Astrocyte of the hippocampus (primary cell): ENCODE data around the gene PLEKHA3.
"Not testable (repeated sequence)": the region's sequence is repeated elsewhere in the genome, so short reads cannot be mapped to it uniquely, and the experiment has no call there.

Experiments
- DNase-seq: peaks from one replicate; pipeline ENCODE4 v3.0.0; 2011; ENCODE audit warnings: low read depth, low spot score

Gene PLEKHA3

DNA sequence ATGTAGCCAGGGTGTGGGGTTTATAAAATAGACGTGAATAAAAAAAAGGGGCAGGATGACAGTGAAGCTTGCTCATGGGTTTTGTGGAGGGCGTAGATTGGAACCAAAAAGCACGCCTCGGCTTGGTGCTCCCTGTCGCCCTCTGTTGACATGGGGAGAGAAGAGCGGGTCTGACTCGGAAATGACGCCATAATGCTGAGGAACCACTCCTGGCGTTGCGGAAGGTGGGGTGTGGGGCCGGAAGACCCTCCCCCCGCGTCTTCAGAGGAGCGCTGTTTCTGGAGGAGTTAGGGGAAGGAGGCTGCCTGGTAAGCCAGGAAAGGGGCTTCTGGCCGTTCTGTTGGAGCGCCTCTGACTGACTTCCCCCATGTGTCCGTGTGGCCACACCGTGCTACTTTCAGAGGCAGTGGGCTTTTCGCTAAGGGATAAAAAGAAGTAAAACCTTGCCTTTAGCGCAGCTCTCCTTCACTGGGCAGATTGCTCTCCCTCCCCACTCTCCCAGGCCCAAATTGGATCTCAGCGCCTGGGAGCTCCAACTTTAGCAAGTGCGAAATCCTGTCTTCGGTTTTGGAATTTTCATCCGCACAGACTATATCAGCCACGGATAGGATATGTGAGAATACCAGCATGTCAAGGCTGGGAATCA is 42.8 kb downstream of the PLEKHA3 start:
- peak; percentile 87 for DNase-seq

DNA sequence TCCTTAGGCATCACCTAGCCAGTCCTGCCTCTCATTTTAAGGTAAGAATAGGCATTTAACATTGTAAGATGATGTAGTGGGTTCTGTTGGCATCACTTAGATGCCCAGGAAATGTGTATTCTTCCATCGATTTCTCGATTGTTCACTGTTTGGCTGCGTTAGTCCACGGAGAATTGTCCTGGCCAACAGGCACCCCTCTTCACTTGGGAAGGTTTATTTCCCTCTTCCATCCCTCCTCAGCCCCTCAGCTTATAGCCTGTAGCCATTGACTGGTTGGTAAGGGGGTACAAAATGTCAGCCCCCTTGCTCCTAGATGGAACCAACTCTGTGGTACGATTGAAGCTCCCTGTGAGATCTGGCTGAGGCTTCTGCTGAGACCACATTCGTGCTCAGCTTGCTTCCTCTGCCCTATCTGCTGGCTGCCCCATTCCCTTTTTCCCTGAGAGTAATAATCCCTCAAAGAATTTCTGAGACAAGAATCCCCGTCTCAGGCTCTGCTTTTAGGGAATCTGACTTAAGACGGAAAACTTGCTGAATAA is 43.4 kb downstream of the PLEKHA3 start:
- no peak for DNase-seq

- DNase-seq = not testable (repeated sequence)
Measured at GRCh38 chr2:178525010-178525409, 44.8 kb downstream of the PLEKHA3 start.

DNA sequence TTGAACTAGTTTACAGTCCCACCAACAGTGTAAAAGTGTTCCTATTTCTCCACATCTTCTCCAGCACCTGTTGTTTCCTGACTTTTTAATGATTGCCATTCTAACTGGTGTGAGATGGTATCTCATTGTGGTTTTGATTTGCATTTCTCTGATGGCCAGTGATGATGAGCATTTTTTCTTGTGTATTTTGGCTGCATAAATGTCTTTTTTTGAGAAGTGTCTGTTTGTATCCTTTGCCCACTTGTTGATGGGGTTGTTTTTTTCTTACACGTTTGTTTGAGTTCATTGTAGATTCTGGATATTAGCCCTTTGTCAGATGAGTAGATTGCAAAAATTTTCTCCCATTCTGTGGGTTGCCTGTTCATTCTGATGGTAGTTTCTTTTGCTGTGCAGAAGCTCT is 45.2 kb downstream of the PLEKHA3 start:
- not testable (repeated sequence) for DNase-seq

DNA sequence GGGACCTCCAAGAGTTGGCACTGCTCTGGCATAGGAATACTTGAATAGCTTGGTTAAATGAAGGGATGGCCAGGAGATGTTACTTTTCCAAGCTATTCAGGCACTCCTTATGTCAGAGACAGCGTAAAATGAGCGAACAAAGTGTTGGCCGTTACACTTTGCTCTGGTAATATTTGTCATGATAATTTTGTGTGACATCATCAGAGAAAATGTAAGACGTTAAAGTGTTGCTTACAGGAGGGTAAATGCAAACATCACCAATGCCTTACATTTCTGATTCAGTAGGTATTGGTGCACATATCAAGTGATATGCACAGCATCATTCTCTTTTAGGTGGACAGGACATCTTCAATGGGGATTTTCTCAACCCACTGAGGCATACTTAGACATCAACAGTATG is 46.0 kb downstream of the PLEKHA3 start:
- DNase-seq = no peak

DNA sequence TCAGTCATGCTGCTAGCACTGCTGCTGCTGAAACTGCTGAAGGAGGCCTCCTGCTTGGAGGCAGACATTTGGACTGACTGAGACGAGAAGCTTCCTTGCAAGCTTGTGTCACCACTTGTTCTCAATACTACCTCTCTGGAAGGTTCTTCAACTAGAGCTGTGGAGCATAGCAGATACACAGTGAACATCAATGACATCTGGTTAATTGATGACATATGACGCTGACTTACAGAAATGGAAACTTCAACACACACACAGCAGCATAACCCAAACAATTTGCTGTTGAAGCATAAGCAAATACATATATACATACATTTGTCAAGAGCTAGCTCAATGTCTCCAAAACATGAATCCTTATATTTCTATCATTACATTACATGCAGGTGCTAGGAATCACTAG is 47.3 kb downstream of the PLEKHA3 start:
- DNase-seq = no peak

- DNase-seq = no peak
Measured at GRCh38 chr2:178528647-178529046, 48.4 kb downstream of the PLEKHA3 start.

DNA sequence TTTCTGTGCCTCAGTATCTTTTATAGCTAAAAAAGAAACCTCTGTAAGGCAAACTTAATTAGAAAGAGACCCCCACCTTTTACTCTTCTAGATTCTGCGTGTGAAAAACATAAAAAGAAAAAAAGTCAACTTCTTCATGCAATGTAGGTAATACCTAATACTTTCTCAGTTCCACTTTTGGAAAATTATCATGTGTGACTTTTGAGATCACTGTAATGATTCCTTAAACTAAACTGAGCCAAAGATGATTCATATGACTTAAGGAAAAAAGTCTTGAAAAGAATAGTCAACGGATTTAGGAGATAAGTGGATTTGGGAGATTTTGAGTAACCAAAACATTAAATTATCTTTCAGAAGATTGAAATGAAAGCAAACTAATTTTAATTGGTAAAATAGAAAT is 48.9 kb downstream of the PLEKHA3 start:
- DNase-seq = no peak

- no peak for DNase-seq
Measured at GRCh38 chr2:178530131-178530530, 49.9 kb downstream of the PLEKHA3 start.

DNA sequence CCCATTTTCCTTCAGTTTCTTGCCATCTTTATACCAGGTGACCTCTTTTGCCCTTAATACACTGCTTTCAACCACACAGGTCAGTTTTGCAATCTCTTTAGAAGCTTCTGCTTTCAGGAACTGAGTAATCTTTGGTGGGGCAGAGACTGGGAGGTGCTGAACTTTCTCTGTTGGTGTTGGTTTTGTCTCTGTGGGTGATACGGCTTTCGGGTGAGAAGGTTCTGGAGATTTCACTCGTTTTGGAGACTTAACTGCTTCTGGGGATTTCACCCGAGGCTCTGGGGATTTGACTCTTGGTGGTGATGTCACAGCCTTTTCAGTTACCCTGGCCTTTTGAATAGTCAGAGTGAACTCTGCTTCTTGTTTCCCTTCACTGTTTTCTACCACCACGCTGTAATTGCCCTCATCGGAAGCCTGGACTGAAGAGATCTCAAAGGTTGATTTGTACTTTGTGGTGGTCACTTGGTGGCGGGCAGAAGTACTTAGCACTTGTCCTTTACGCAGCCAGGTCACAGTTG is 50.4 kb downstream of the PLEKHA3 start:
- DNase-seq = no peak

GRCh38 chr2:178531168-178531567 is 50.9 kb downstream of the PLEKHA3 start:
- no peak for DNase-seq

DNA sequence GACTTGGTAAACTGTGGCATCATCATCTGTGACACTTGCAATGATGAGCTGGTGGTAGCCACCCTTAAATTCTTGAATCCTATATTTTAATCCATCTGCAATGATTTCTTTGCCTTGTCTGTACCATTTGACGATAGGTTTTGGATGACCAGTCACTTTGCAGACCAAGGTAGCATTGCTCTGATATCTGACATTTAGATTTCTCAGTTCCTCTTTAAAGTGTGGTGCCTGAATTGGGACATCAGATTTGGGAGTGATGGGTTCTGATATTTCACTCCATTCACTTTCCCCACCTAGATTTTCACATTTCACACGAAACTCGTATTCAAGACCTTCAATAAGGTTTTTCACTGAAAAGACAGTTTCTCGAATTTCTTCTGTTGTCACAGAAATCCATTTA is 55.8 kb downstream of the PLEKHA3 start:
- no peak for DNase-seq

DNA sequence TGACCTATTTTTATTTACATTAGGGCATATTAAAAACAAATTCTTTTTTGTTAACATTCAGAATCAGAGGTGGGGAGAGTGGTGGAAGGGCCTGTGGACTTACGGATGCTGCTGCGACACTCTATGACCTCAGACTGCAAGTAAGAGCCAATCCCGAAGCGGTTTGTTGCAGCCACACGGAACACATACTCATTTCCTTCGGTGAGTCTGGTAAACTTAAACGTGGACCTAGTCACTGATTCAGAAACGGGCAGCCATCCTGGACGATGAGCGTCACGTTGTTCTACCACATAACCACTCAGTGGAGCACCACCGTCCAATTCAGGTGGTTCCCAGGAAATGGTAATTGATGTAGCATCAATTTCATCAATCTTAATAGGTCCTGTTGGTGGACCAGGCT is 61.9 kb downstream of the PLEKHA3 start:
- no peak for DNase-seq

GRCh38 chr2:178542569-178542968 is 62.3 kb downstream of the PLEKHA3 start:
- DNase-seq = no peak

GRCh38 chr2:178550352-178550751 is 70.1 kb downstream of the PLEKHA3 start:
- no peak for DNase-seq

DNA sequence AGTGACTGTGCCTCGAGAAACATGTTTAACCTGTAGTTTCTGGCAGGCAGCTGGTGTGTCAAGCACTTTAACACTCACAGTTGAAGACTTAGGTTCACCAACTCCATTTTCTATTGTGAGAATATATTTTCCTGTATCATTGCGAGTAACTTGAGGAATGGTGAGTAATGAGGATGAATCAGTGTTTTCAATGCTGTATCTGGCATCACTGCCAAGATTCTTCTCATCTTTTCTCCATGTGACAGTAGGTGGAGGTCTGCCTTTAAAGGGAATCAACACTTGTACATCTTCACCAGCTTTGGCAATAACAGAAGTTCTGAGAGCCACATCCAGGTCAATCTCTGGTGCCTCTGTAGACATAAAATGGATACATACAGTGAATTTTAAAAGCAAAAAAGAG is 72.8 kb downstream of the PLEKHA3 start:
- DNase-seq = peak; percentile 61
